Measurements from ENCODE around the gene EREG. TPM values are rescaled to one million over a fixed set of nuclear protein-coding genes. Genes with fewer than 3 reads are reported as not detected.

Gene EREG
- polyA plus RNA-seq, 1 of the 3 experiments (the other 2 are of a cell fraction) = not detected

DNA sequence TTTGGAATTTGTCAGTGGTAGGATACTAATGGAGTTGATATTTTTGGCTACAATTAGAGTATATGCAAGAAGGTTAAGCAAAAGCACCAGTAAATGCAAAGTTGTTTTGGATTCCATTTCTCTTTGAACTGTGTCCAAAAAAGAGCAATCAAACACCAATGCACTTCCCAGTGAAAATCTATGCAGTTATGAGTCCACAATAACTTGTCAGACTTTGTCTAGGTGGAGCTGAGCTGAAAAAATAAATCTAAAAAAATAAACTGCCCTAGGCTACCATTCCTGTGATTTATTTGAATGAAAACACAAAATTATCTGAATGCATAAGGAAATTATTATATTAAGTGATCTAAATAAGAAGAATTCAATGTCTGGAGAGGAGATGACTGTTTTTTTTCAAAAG is 42.9 kb downstream of the EREG start:
- Histone ChIP-seq H3K36me3 (replicated peaks in 1 of 2; ENCODE audit: control insufficient read depth in 1 of 2, insufficient read depth in 2 of 2, low read length in 1 of 2) (no peaks in the 10 kb centered on the region), H3F3A (replicated peaks; ENCODE audit: insufficient read depth) (no peaks in the 10 kb centered on the region), H3K9ac (no peak overlapping the region), H4K20me1 (ENCODE audit: insufficient read depth) (no peaks in the 10 kb centered on the region), H3K9me3 (no peaks in the 10 kb centered on the region), H3K4me1 (ENCODE audit: control insufficient read depth in 1 of 2, insufficient read depth in 2 of 2, low read depth in 1 of 2, low read length in 1 of 2) (no peaks in the 10 kb centered on the region), H3K4me3 (ENCODE audit: low read depth in 2 of 2, low read length in 1 of 2) (no peak overlapping the region), H3K79me2 (ENCODE audit: insufficient read depth) (no peaks in the 10 kb centered on the region), H2AFZ (ENCODE audit: low read depth) (no peak overlapping the region), H3K27me3 (ENCODE audit: insufficient read depth) (peaks cover 25% of the 10 kb centered on the region; the same call in 1 of the 2 replicates), H3K4me2 (no peak overlapping the region), H3K9me2 (no peaks in the 10 kb centered on the region), H3K27ac (ENCODE audit: low read depth in 2 of 2, low read length in 1 of 2) (no peak overlapping the region)
- ChIA-PET POLR2A (no interaction called here), CTCF (no interaction called here)
- TF ChIP-seq YY1 (IDR thresholded peaks at IDR 0.05; ENCODE audit: low read depth) = no peak
- no peak for TF ChIP-seq MXI1 (IDR thresholded peaks at IDR 0.05; ENCODE audit: low read depth, low read length)
- TF ChIP-seq RXRA (IDR thresholded peaks at IDR 0.05; ENCODE audit: borderline replicate concordance, low read depth) = no peak
- TF ChIP-seq CHD2 (IDR thresholded peaks at IDR 0.05; ENCODE audit: low read length, partially characterized antibody) = no peak
- TF ChIP-seq, protein P1, sequence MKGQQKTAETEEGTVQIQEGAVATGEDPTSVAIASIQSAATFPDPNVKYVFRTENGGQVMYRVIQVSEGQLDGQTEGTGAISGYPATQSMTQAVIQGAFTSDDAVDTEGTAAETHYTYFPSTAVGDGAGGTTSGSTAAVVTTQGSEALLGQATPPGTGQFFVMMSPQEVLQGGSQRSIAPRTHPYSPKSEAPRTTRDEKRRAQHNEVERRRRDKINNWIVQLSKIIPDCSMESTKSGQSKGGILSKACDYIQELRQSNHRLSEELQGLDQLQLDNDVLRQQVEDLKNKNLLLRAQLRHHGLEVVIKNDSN (IDR thresholded peaks at IDR 0.05; ENCODE audit: borderline replicate concordance, low read depth) = no peak
- TF ChIP-seq FOXJ3 (CRISPR knock-in tag; IDR thresholded peaks at IDR 0.05) = no peak
- no peak for TF ChIP-seq POLR2AphosphoS5 (IDR thresholded peaks at IDR 0.05; ENCODE audit: low read depth, low read length)
- no peak for TF ChIP-seq SIN3A (IDR thresholded peaks at IDR 0.05; ENCODE audit: borderline replicate concordance, low read depth, low read length)
- TF ChIP-seq RCOR1 (IDR thresholded peaks at IDR 0.05; ENCODE audit: low read length) = no peak
- no peak for TF ChIP-seq EZH2phosphoT487 (IDR thresholded peaks at IDR 0.05; ENCODE audit: borderline replicate concordance, low read depth)
- no peak for DNase-seq

DNA sequence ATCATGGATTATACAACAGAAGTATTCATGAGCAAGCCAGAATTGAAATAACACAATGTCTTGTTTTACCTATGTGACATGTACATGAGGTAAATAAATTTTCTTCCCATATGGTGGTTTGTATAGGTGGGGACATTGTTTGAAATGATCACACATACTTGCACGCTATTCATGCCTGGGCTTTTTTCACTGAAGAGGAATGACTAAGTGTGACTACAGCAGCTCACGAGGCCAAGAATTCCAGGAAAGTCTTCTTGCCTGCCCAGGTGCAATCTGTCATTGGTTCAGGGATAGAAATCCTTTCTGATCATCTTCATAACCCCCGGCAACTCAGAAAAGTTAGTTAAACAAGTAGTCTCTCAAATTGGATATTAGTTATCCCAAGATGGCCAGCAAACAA is 43.7 kb downstream of the EREG start:
- Histone ChIP-seq H3K36me3 (replicated peaks in 1 of 2; ENCODE audit: control insufficient read depth in 1 of 2, insufficient read depth in 2 of 2, low read length in 1 of 2) (no peaks in the 10 kb centered on the region), H3K9me3 (no peaks in the 10 kb centered on the region), H3K27me3 (ENCODE audit: insufficient read depth) (peaks cover 21% of the 10 kb centered on the region; the same call in 1 of the 2 replicates), H2AFZ (ENCODE audit: low read depth) (no peak overlapping the region), H3K4me3 (ENCODE audit: low read depth in 2 of 2, low read length in 1 of 2) (no peak overlapping the region), H3K4me1 (ENCODE audit: control insufficient read depth in 1 of 2, insufficient read depth in 2 of 2, low read depth in 1 of 2, low read length in 1 of 2) (no peaks in the 10 kb centered on the region), H3K79me2 (ENCODE audit: insufficient read depth) (no peaks in the 10 kb centered on the region), H4K20me1 (ENCODE audit: insufficient read depth) (no peaks in the 10 kb centered on the region), H3K9me2 (no peaks in the 10 kb centered on the region), H3F3A (replicated peaks; ENCODE audit: insufficient read depth) (no peaks in the 10 kb centered on the region), H3K9ac (no peak overlapping the region), H3K4me2 (no peak overlapping the region), H3K27ac (ENCODE audit: low read depth in 2 of 2, low read length in 1 of 2) (no peak overlapping the region)
- TF ChIP-seq YY1 (IDR thresholded peaks at IDR 0.05; ENCODE audit: low read depth) (no peak), NRF1 (IDR thresholded peaks at IDR 0.05; ENCODE audit: low read depth, low read length) (no peak), SMC3 (IDR thresholded peaks at IDR 0.05; ENCODE audit: low read depth, low read length) (no peak), ELF1 (IDR thresholded peaks at IDR 0.05) (no peak)
- POLR2A ChIA-PET = no interaction called here
- 12% methylated on average over 3 of the region's 3 CpGs for WGBS (ENCODE audit: low lambda C conversion rate)
- CTCF ChIA-PET = no interaction called here
- DNase-seq = no peak

GRCh38 chr4:74410272-74410671 is 45.3 kb downstream of the EREG start:
- no peak for DNase-seq
- TF ChIP-seq CHD2 (IDR thresholded peaks at IDR 0.05; ENCODE audit: low read length, partially characterized antibody) (no peak), NFIC (IDR thresholded peaks at IDR 0.05; ENCODE audit: borderline replicate concordance) (no peak), CTCF (IDR thresholded peaks at IDR 0.05) (no peak), RCOR1 (IDR thresholded peaks at IDR 0.05; ENCODE audit: low read length) (no peak), TEAD4 (IDR thresholded peaks at IDR 0.05; ENCODE audit: borderline replicate concordance, insufficient read depth) (no peak), YY1 (IDR thresholded peaks at IDR 0.05; ENCODE audit: low read depth) (no peak)
- TF ChIP-seq, protein P2, sequence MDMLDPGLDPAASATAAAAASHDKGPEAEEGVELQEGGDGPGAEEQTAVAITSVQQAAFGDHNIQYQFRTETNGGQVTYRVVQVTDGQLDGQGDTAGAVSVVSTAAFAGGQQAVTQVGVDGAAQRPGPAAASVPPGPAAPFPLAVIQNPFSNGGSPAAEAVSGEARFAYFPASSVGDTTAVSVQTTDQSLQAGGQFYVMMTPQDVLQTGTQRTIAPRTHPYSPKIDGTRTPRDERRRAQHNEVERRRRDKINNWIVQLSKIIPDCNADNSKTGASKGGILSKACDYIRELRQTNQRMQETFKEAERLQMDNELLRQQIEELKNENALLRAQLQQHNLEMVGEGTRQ (IDR thresholded peaks at IDR 0.05; ENCODE audit: borderline replicate concordance, low read depth, low read length) = no peak

More at GRCh38 chr4:74410272-74410671, 45.3 kb downstream of the EREG start:
- no peaks in the 10 kb centered on the region for H3F3A ChIP-seq (replicated peaks; ENCODE audit: insufficient read depth)
- no peaks in the 10 kb centered on the region for H3K79me2 ChIP-seq (ENCODE audit: insufficient read depth)
- H2AFZ ChIP-seq (ENCODE audit: low read depth) = no peak overlapping the region
- H3K4me3 ChIP-seq (ENCODE audit: low read depth in 2 of 2, low read length in 1 of 2) = no peak overlapping the region
- no peak overlapping the region for H3K4me2 ChIP-seq
- H3K9ac ChIP-seq = no peak overlapping the region
- H3K36me3 ChIP-seq (replicated peaks in 1 of 2; ENCODE audit: control insufficient read depth in 1 of 2, insufficient read depth in 2 of 2, low read length in 1 of 2) = no peaks in the 10 kb centered on the region
- H3K27ac ChIP-seq (ENCODE audit: low read depth in 2 of 2, low read length in 1 of 2) = no peak overlapping the region
- peaks cover 11% of the 10 kb centered on the region; the same call in 1 of the 2 replicates for H3K27me3 ChIP-seq (ENCODE audit: insufficient read depth)
- POLR2A ChIA-PET = no interaction called here
- no peaks in the 10 kb centered on the region for H3K9me3 ChIP-seq
- H3K4me1 ChIP-seq (ENCODE audit: control insufficient read depth in 1 of 2, insufficient read depth in 2 of 2, low read depth in 1 of 2, low read length in 1 of 2) = no peaks in the 10 kb centered on the region
- no peaks in the 10 kb centered on the region for H4K20me1 ChIP-seq (ENCODE audit: insufficient read depth)
- CTCF ChIA-PET = no interaction called here
- no peaks in the 10 kb centered on the region for H3K9me2 ChIP-seq
- 5% methylated on average over 2 of the region's 2 CpGs for WGBS (ENCODE audit: low lambda C conversion rate)
